GM18867 (cell line): ENCODE measurements around the gene CNTN5.
A peak's percentile ranks its signal among the peaks of the same experiment; 100 is the strongest.
"Not testable (repeated sequence)": the region's sequence is repeated elsewhere in the genome, so short reads cannot be mapped to it uniquely, and the experiment has no call there.

Experiments used
- ATAC-seq: cut with Tn5 transposase; IDR thresholded peaks from one replicate; pipeline ENCODE4 v1.9.1; 2021; ENCODE audit warnings: mild to moderate bottlenecking, moderate library complexity; ENCODE audit not compliant: unreplicated experiment

The CNTN5 gene

DNA sequence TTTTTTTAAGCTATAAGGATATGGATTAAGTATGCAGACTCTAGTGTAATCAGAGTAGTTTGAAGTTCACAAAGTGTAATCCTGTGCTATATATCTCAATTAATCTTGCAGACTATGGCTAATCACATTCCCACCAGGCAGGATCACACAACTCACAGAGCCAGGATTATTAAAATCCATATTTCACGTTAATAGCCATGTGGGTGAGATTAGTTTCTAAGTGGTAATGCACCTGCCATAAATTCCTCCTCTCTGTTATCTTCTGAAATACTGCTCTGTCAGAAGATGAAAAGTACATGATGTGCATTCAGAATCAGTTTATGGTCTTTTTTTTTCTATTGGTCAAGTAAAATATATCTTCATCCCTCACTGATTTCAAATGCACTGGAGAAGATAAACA is 686.1 kb downstream of the CNTN5 start:
- ATAC-seq, result no peak

DNA sequence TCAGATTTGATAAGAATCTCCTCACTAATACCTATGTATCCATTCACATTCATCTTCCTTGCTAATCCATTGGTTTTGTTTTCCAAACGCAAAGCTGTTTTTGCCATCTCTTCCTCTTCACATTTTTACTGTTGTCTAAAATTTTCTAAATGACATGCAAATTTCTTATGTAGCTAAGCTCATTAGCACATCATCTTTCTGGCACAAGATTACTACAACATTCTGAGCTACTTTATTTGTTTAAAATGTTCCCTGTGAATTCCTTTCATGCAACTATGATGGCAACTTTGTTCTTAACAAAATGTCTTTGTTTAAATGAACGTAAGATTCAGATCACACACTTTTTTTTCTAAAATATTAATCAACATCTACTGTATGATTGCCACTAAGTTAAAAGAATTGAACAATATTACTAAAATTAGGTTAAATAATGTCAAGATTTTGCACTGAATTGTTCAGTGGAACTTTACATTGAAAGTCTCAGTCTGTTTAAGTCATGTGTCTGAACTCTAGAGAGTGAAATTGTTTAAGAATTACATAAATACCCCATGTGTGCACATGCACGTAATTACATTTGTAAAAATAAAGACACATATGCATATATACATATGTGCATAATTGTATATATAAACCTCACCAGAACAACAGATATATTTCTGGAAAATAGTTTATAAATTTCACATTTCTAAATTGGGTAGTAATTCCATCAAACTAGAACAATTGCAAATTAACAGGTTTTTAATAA is 688.4 kb downstream of the CNTN5 start:
- no peak for ATAC-seq

- ATAC-seq, result no peak
Measured at GRCh38 chr11:99716302-99716701, 695.6 kb downstream of the CNTN5 start.

DNA sequence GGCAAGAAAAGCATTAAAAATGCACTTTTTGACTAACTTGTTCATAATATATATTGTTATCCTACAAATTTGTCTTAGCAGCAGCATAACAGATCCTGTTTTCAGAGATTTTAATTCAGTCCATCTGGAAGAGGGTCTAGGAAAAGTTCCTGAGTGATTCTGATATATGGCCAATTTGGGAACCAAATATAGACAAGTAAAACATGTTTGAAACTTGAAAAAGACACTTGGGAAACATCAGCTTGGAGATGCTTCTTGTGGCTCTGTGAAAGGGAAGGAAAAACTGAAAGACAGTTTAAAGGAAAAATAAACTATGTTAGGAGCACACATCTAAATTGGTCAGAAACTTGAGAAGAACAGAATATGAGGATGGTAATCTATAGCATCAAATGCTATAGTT is 697.5 kb downstream of the CNTN5 start:
- no peak for ATAC-seq

- ATAC-seq, result peak; percentile 69
Measured at GRCh38 chr11:99739464-99740089, 718.8 kb downstream of the CNTN5 start.

DNA sequence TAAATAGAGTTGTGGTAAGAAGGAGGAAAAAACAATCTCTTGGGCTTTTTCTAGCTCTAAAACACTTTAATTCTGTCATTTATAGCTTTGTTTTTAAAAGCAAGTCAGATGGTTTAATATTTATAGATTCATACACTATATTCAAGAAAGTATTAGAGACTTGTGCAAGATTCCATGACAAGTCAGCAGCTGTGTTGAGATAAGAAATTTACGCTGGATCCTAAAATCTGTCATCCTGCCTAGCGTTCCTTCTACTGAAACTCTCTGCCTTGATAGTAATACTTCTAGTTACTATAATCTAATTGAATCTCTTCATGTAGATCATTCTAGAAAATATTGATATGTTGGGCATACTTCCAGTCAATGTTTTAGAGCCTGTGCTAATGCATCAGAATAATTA is 721.8 kb downstream of the CNTN5 start:
- no peak for ATAC-seq

DNA sequence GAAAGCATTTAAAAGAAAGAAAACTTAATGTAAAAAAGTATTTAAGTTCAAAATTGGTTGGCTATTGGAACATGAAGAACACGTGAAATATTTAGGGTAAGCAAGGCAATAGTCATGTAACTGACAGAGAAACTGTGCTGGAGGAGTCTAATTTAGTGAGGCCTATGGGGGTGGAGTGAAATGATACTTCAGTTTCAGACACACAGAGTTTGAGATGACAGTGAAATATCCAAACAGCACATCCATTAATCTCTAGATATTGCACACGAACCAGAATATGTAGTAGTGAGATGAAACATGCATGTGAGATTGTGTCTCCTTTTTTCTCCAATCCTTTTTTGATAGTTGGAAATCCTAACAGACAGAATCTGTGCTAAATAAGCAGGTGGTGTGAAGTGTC is 739.0 kb downstream of the CNTN5 start:
- no peak for ATAC-seq

- no peak for ATAC-seq
Measured at GRCh38 chr11:99766811-99767210, 746.1 kb downstream of the CNTN5 start.

- no peak for ATAC-seq
Measured at GRCh38 chr11:99773646-99774045, 752.9 kb downstream of the CNTN5 start.

GRCh38 chr11:99781074-99781473 is 760.3 kb downstream of the CNTN5 start:
- ATAC-seq, result no peak

DNA sequence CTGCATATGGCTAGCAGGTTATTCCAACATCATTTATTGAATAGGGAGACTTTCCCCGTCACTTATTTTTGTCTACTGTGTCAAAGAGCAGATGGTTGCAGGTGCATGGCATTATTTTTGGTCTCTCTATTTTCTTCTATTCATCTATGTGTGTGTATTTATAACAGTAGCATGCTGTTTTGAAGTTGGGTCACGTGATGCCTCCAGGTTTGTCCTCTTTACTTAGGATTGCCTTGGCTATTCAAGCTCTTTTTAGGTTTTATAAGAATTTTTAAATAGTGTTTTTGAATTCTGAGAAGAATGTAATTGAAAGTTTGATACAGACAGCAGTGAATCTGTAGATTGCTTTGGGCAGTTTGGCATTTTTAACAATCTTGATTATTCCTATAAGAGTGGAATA is 770.6 kb downstream of the CNTN5 start:
- ATAC-seq, result no peak

DNA sequence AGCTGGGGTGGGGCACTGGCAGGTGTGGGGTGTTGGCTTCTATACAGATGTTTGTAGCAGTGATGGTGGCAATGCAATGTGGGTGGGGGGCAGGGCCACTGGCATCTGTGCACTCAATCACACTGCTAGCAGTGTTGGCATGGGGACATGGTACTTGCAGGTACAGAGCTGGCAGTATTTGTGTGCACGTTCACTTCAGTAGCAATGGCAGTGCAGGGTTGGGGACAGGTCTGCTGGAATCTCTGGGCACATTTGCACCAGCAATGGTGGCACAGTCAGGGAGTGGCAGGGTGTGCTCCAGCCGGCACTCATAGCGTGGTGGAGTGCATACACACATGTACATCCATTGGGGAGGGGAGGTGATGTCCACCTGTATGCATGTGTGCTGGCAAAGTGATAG is 775.2 kb downstream of the CNTN5 start:
- no peak for ATAC-seq

DNA sequence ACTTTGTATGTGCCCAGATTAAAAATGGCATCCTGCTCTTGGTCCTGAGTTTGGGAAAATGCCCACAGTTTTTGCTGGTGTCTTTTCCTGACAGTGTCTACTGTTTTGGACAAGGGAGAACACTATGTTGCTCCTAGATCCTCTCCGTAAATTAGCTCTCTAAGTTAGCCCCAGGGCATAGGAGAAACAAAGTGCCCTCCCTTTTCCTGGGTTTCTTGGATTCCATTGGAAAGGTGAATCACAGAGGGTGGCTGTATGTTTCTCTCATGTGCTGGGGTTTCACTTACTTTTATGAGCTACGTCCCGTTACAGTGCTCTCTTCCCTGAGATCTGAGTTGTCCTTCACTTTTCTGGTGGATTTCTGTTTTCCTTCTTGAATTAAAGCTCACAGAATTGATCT is 782.8 kb downstream of the CNTN5 start:
- no peak for ATAC-seq

- ATAC-seq, result no peak
Measured at GRCh38 chr11:99812516-99812915, 791.8 kb downstream of the CNTN5 start.

DNA sequence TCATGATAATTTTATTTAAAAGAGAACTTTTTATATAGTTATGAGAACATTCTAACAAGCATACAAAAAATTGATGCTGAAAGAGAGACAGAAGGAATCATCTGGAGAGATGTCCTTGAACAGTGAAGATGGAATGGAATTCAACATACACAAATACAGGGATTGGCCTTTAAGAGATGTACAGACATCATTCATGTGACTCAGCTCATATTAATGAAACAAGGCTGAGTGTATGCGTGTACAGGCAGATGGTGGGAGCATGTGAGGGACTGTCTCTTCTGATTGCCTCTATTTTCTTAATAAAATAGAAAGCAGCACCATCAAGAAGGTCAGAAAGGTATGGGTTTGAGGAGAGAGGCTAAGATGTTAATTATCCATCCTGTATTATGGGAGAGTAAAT is 793.3 kb downstream of the CNTN5 start:
- ATAC-seq, result no peak

DNA sequence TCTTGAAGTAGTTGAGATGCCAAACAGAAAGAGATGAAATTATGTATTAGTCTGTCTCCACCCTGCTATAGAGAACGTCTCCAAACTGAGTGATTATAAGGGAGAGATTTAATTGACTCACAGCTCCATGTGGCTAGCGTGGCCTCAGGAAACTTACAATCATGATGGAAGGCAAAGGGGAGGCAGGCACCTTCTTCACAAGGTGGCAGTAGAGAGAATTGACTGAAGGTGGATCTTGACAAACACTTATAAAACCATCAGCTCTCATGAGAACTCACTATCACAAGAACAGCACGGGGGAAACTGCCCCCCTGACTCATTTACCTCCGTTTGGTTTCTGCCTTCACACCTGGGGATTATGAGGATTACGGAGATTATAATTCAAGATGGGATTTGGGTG is 794.0 kb downstream of the CNTN5 start:
- no peak for ATAC-seq

- ATAC-seq, result no peak
Measured at GRCh38 chr11:99818991-99819390, 798.2 kb downstream of the CNTN5 start.

DNA sequence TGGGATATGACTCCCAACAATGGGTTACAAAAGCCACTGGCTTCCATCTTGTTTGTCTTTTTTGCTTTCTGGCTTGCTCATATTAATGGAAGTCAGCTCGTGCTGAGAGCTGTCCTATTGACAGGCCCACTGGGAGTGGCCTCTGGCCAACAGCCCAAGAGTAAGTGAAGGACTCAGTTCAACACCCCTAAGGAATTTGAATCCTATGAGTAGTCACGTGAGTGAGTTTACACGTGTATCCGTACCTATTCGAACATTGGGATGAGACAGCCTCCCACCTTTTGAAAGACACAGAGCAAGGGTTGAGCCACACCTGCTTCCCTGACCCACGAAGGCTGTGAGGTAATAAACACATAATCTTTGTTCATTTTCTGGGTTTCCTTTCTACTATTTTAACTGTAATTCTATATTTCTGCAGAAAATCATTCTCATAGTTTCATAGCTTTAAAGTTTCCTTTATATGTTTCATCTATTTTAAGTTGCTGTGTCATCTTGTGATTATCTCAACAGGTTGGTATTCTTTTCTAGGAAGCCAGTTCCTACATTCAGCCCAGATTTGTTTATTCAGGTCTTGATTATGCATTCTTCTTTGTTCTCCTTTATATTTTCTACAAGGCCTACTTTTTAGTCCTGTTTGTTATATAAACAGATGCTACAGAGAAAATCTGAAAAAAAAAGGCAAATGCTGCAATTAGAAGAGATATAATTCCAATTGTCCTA is 802.3 kb downstream of the CNTN5 start:
- ATAC-seq, result no peak

- not testable (repeated sequence) for ATAC-seq
Measured at GRCh38 chr11:99836739-99837138, 816.0 kb downstream of the CNTN5 start.

DNA sequence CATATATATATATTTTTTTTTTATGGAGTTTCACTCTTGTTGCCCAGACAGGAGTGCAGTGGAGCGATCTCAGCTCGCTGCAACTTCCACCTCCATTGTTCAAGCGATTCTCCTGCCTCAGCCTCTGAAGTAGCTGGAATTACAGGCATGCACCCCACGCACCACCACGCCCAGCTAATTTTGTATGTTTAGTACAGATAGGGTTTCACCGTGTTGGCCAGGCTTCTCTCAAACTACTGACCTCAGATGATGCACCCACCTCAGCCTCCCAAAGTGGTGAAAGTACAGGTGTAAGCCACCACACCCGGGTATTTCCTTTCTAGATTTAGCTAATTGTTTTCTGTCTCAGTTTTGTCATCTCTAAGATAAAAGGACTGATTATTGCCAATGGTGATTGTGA is 821.1 kb downstream of the CNTN5 start:
- ATAC-seq, result no peak

- ATAC-seq, result no peak
Measured at GRCh38 chr11:99865951-99866350, 845.2 kb downstream of the CNTN5 start.

DNA sequence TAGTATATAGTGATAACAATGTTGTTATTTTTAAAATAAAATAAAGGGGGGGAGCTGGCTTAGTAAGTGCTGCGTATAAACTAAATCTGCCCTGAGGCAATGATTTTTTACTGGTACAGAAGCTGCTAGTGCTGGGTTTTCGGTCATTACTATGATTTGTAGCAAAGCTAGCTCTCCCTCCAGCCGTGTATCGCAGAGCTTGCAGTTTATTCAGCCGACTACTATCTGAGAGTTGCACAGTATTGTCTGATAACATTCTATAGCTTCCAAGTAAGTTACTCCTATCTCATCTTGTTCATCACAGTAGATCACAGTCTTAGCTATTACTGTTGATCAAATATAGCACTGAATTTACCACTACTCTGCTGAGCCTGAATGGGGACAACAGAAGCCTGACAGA is 860.9 kb downstream of the CNTN5 start:
- ATAC-seq, result no peak
